Esophagus squamous epithelium (tissue), 4 donors: ENCODE results near the gene DAB2.

Experiments used
- POLR2A ChIP-seq, 4 donors: fragments of 450-650 bp; IDR thresholded peaks; one replicate each; pipeline ENCODE4 v1.6.1; 2017; ENCODE audit warnings: antibody characterized with exemption in 4 of 4, mild to moderate bottlenecking in 4 of 4, moderate library complexity in 3 of 4
- TF ChIP-seq, protein P1 (sequence below), 6 experiments: fragments of 450-650 bp in 4 of 6; fragments of 200-600 bp in 2 of 6; sonication (generic) in 2 of 6; IDR thresholded peaks; one replicate each; pipeline ENCODE4 v1.5.1; 2016 to 2019; ENCODE audit warnings: antibody characterized with exemption in 6 of 6, mild to moderate bottlenecking in 4 of 6, moderate library complexity in 4 of 6

DNA sequence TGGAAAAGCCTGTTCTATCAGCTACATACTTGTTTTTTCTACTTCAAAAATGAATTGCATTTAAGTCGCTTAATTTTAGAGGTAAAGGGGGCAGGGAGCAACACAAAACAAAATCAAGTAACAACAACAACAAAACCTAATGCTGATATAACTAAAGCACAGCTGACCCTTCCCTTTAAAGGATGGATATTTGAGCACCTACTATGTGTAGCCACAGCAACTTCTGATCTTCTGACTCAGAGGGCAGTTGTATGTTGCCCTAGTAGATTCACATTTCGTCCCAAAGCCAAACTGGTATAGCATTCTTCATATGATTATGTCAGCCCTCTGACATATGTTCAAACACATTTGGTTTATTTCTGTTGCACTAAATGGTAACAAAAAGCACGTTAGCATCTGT lies 6.8 kb downstream of the DAB2 start:
- TF ChIP-seq, protein P1, sequence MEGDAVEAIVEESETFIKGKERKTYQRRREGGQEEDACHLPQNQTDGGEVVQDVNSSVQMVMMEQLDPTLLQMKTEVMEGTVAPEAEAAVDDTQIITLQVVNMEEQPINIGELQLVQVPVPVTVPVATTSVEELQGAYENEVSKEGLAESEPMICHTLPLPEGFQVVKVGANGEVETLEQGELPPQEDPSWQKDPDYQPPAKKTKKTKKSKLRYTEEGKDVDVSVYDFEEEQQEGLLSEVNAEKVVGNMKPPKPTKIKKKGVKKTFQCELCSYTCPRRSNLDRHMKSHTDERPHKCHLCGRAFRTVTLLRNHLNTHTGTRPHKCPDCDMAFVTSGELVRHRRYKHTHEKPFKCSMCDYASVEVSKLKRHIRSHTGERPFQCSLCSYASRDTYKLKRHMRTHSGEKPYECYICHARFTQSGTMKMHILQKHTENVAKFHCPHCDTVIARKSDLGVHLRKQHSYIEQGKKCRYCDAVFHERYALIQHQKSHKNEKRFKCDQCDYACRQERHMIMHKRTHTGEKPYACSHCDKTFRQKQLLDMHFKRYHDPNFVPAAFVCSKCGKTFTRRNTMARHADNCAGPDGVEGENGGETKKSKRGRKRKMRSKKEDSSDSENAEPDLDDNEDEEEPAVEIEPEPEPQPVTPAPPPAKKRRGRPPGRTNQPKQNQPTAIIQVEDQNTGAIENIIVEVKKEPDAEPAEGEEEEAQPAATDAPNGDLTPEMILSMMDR (IDR thresholded peaks at IDR 0.05), result no peak
- no peak for TF ChIP-seq POLR2A (IDR thresholded peaks at IDR 0.05)
